WTC11 (cell line): ENCODE data around the gene RGMB.

Experiments
- NR1H2 ChIP-seq: sonication (generic); formaldehyde crosslinking; IDR thresholded peaks from 2 replicates; pipeline ENCODE4 v1.9.0; 2021; ENCODE audit warnings: mild to moderate bottlenecking, moderate library complexity, missing genetic modification reagents
- TP53 ChIP-seq: sonication (generic); formaldehyde crosslinking; IDR thresholded peaks from 2 replicates; pipeline ENCODE4 v1.8.1; 2023; ENCODE audit warnings: mild to moderate bottlenecking, missing genetic modification reagents
- TF ChIP-seq, protein P1 (sequence below): fragments of 200-600 bp; IDR thresholded peaks from 2 replicates; pipeline ENCODE4 v1.8.0; 2022; ENCODE audit warnings: antibody characterized with exemption
- TF ChIP-seq, protein P2 (sequence below): sonication (generic); formaldehyde crosslinking; IDR thresholded peaks from 2 replicates; pipeline ENCODE4 v1.8.0; 2022; ENCODE audit warnings: mild to moderate bottlenecking, missing genetic modification reagents

GRCh38 chr5:98774192-98775033 lies 950 bp downstream of the RGMB start:
- TF ChIP-seq, protein P1, sequence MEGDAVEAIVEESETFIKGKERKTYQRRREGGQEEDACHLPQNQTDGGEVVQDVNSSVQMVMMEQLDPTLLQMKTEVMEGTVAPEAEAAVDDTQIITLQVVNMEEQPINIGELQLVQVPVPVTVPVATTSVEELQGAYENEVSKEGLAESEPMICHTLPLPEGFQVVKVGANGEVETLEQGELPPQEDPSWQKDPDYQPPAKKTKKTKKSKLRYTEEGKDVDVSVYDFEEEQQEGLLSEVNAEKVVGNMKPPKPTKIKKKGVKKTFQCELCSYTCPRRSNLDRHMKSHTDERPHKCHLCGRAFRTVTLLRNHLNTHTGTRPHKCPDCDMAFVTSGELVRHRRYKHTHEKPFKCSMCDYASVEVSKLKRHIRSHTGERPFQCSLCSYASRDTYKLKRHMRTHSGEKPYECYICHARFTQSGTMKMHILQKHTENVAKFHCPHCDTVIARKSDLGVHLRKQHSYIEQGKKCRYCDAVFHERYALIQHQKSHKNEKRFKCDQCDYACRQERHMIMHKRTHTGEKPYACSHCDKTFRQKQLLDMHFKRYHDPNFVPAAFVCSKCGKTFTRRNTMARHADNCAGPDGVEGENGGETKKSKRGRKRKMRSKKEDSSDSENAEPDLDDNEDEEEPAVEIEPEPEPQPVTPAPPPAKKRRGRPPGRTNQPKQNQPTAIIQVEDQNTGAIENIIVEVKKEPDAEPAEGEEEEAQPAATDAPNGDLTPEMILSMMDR, result no peak
- TF ChIP-seq, protein P2, sequence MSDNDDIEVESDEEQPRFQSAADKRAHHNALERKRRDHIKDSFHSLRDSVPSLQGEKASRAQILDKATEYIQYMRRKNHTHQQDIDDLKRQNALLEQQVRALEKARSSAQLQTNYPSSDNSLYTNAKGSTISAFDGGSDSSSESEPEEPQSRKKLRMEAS (CRISPR knock-in tag), result no peak
- TF ChIP-seq NR1H2 (no peak), TP53 (no peak; the same call in 1 of the 2 replicates)
